ENCODE data around the gene MCF2L.
"Not testable (repeated sequence)": the region's sequence is repeated elsewhere in the genome, so short reads cannot be mapped to it uniquely, and the experiment has no call there.

MCF2L gene

DNA sequence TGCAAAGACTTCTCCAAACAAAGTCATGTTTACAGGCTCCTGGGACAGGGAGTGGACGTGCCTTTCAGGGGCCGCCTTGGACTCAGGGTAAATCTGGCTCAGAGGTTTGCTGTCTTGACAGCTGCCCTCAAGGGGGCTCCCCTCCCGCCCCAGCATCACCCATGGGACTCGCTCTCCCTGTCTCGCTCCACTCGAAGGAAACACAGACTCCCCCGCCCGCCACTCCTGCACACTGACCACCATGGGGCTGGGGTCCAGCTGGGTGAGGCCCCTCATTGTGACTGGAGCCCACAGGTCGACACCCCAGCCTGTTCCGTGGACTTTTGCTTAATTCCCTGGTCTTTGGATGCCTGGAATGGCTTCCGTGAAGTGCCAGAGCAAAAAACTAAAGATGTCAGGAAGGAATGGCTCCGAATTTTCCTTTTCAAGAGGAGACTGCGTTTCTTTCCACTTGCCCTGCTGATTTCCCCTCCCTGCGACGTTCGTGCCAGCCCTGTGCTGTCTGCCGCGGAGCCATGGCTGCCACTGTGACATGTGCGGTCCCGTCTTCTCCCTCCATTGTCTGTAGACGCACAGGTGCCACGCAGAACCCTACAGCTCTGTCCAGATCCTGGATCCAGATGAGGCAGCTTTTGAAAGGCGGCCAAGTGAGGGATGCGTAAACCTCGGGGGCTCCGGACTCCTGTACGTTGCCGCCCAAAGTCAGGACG, 48.6 kb downstream of the MCF2L start:
- no peak for DNase-seq (ENCODE audit: low read depth)

DNA sequence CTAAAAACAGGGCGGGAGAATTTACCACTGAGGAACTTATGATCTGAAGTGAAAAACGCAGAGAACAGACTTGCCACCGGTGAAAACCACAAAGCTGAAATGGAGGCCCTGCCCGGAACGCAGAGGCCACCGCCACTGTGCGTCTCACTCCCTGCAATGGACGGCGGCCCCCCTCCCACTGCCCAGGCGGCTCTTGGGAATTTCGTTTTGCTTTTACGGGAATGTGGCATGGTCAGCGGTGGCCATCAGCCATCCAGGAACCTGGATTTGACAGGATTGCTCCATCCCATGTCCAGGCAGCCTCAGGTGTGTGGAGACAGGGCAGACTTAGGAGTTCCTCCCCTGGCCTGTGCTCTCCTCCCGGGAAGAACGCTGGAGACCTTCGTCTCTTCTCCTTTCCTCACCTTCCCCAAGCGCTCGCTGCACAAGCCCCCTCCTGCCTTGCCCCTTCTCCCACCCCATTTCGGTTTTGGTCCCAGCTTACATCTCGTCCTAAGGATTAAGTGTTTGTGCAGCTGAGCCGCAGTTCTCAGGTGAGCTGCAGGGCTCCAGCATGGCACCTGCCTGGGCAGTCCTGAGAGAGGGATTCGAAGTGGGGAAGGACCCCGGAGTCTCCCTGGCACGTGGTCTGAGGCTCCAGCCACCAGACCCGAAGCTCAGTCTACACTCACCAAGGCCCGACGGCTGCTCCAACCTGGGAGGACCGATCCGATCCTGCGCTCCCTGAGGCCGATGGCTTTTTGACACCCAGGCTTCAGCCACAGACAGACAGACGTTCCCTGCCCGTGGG, 49.9 kb downstream of the MCF2L start:
- DNase-seq (ENCODE audit: low read depth): no peak

DNA sequence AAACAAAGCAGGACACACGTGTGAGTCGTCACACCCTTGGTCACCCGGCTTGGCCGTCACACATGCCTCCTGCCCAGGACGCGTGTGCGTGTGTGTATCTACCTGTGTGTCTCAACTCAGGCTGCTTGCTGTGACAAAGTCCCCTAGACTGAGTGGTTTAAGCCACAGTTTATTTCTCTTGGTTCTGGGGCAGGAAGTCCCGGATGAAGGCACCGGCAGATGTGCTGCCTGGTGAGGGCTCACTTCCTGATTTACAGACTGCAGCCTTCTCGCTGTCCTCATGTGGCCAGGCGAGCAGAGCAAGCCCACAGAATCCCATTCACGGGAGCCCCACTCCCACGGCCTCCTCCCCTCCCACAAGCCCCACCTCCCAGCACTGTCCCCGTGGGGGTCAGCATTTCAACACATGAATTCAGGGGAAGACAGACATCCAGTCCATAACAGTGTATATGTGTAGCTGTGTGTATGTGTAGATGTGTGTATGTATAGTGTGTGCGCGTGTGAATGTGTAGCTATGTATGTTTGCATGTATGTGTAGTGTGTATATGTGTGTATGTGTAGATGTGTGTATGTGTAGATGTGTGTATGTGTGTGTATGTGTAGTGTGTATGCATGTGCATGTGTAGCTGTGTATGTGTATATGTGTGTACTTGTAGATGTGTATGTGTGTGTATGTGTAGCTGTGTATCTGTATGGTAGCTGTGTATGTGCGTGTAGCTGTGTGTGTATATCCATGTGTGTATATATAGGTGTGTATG, 51.5 kb downstream of the MCF2L start:
- no peak for DNase-seq (ENCODE audit: low read depth)

DNA sequence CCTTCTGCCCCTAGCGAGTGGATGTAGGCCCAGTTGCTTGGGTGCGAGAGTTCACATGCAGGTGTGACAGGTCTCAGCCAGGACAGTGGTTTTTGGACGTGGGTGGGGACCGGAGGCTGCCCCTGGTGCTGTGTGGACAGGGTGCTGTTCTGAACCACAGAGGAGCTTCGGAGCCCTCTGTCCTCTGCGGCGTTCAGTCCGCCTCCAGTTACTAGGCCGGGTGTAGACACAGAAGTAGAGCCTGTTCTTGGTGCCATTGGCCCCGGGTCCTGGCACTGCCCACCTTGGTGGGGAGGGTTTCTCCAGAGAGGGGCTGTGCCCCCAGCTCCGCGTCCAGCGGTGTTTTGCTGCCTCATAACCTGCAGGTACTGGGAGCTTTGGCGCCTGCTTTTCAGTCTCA, 52.4 kb downstream of the MCF2L start:
- DNase-seq (ENCODE audit: low read depth): no peak

DNA sequence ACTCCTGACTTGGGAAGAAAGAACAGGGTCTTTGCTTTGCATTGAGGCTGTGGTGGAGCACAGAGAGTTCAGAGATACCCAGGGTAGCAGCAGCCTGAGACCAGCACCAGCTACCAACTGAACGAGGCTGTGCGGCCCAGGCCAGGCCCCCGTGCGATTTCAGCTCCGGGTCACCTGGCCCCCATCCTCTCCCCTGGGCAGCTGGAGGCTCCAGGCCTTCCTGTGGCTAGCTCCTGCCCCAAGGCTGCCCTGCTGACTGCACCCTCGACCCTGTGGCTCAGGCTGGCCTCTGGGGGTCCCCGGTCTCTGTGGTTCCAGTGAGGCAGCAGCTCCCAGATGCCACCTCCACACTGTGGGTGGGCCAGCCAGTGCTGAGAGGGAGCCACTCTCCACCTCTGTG, 52.8 kb downstream of the MCF2L start:
- DNase-seq (ENCODE audit: low read depth): no peak

DNA sequence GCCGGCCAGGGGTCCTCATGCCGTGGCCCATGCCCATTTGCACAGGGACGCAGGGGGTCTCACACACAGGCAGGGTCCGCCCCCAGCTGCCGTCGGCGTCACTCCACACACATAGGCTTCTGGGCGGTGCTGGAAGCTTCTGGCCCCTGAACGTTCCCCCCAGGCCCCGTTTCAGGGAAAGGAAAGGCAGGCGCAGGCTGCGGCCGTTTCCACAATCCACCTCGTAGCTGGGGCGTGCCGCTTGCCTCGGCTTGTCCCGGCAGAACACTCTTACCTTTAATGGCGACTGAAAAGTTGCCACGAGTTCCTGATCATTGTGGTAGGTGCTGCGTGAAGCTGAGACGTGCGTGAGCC, 53.4 kb downstream of the MCF2L start:
- no peak for DNase-seq (ENCODE audit: low read depth)

DNA sequence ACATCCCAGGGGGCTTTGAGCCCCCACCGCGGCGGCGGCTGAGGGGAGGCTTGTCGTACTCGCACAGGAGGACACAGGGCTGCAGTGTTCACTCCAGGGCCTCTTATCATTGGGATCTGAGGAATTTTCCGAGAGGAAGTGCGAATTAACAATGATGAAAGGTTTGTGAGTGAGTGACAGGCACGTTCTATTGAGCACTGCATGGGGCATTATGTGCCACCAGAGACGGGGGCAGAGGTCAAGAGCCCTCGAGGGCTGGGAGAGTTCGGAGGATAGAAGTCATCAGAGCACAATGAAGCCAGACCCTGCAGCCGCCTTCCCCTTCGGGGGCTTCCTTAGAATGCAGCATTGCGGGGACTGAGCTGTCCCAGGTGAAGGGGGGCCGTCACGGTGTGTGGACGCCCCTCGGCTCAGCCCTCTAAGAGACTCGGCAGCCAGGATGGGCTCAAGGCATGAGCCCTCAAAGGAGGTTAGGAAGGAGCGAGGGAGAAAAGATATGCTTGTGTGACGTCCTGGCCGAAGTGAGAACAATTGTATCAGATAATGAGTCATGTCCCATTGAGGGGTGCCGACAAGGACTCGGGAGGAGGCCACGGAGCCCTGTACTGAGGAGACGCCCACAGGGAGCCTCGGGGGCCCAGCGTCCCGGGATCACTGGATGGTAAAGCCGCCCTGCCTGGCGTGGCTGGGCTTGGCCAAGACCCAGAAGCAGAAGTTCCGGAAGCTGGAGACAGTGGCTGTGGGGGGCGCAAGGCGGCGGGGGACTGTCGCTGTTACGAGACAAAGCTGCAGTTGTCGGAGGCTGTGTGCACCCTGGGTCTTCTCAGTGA, 53.9 kb downstream of the MCF2L start:
- DNase-seq (ENCODE audit: low read depth): no peak

DNA sequence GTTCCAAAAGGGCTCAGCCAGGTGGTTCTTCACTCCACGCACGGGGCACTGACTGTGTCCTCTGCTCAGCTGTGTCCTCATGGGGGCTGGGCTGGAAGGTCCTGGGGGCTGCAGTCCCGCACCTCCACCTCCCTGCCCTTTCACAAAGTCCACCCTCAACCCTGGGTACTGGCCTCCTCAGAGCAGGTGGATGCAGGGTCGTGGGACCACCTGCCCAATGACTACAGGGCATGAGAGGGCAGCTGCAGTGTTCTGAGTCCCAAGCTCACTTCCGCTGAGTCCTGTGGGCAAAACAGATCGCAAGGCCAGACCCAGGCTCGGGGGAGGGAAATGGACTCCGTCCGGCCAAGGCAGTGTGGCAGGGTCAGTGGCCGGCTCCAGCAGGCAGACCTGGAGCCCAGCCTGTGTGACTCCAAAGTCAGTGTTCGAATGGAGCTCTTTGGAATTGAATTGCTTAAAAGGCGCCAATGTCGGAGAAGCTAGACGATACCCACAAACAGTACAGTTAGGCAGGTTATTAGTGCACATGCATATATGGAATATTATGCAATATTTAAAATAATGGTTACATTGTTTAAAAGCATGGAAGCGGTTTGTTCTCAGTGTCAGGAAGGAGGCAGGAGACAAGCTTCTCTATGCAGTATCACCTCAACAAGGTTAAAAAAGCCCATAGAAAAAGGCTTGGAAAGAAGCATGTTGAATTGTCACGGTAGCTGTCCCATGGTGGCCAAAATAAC, 54.8 kb downstream of the MCF2L start:
- no peak for DNase-seq (ENCODE audit: low read depth)

DNA sequence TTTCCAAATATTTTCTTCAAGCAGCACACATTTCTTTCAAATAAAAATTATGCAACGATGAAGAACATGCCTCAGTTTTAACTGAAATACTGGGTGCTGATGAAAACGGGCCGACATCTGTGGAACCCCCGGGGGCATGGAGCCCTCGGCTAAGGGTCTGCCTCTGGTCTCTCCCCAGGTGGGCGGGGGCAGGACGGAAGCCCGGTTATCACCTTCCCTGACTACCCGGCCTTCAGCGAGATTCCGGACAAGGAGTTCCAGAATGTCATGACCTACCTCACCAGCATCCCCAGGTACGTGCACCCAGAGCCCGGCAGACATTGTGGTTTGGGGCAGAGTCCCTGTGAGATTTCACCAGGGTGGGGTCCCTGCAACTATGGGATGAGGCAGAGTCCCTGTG, 55.5 kb downstream of the MCF2L start:
- DNase-seq (ENCODE audit: low read depth): no peak

DNA sequence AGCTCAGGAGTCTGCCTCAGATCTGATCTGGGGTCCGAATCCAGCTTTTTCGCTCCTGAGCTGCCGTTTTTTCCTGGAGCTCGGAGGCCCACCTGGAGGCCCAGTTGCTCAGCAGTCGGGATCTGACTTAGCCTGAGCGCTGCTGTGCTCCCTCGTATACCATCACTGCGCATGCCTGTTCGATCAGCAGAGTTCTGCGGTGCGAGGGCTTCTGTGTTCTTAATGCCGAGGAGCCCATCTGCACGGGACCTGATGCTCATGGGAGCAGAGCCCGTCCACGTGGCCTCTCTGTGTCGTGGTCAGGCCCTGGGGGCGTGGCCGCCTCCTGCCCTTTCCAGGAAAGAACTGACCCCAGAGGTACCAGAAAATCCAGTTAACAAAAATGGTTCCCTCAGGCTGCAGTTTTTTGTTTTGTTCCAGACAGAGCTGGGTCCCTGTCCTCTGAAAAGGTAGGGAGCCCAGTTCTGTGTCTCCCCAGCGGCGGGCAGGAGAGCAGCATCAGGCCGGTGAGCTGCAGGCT, 57.4 kb downstream of the MCF2L start:
- no peak for DNase-seq (ENCODE audit: low read depth)

DNA sequence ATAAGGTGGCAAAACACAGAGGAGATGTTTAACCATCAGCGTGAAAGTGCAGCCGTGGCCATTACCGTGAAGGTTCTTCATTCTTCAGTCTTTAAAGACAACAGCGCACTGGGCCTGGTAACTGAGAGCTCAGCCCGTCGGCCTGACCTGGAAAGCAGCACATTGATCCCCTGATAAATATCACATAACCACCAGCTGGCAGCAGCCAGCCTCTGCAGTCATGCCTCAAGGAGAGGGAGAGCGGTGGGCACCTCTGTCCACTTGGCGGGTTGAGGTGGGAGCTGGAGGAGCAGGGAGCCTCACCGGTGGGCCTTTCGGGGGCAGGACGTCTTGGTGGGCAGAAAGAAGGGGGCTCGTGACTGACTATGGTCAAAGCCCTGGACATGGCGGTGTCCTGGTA, 58.1 kb downstream of the MCF2L start:
- no peak for DNase-seq (ENCODE audit: low read depth)

DNA sequence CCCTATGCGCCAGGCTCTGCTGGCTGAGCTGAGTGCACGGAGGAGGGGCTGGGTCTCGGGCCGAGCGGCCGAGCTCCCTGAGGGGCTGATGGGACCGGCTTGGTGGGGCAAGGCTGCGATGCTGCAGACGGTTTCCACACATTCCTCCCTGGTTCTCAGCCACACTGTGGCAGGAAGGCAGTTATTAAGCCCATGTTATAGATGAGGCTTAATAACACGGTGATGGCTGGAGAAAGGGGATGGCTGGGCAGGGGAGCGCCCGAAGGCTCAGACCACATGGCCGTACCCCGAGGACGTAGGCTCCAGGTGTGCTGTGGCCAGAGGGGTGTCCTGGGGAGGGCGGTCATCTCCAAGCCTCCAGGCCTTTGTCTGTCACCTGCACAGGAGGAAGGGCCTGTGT, 58.6 kb downstream of the MCF2L start:
- DNase-seq (ENCODE audit: low read depth): no peak

DNA sequence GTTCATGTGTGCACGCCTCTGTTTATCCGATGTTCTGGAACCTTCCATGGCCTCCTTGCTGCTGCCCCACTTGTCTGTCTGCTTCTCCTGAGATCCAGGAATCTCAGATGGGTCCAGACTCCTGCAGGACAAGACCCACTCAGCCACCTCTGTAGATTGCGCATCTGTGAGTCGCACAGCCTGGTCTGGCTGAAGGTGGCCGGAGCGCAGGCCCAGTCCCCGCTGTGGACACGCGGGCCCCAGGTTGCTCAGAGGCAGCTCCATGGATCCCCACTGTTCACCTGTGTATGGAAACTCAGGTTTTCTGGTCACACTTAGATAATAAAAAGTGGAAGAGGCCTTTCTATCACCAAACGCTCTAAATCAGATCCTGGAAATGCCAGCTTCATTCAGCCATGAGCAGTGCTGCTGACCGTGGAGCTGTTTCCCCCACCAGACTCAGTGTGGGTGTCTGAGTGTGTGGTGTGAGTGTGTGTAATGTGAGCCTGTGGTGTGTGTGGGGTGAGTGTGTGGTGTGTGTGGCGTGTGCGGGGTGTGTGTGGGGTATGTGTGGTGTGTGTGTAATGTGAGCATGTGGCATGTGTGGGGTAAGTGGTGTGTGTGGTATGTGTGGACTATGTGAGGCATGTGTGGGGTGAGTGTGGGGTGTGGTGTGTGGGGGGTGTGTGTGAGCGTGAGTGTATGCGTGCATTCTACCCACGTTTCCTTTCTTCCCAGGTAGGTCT, 59.5 kb downstream of the MCF2L start:
- no peak for DNase-seq (ENCODE audit: low read depth)

DNA sequence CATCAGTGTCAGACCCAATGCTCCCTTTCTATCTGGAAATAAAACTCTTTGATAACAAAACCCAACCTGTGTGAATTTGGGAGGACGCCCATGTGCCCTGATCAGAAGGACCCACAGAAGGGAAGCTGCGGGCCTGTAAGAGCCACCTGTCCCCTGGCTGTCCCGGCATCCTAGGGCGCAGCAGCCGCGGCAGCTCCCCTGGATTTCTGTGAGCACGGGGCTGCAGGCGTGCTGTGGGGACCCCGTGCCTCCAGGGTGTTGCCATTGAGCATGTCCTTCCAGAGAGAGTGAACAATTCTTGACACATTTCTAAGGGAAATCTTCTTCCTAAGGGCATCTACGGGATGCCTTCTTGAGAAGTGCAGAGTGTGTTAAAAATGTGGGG, 60.0 kb downstream of the MCF2L start:
- DNase-seq (ENCODE audit: low read depth): no peak

DNA sequence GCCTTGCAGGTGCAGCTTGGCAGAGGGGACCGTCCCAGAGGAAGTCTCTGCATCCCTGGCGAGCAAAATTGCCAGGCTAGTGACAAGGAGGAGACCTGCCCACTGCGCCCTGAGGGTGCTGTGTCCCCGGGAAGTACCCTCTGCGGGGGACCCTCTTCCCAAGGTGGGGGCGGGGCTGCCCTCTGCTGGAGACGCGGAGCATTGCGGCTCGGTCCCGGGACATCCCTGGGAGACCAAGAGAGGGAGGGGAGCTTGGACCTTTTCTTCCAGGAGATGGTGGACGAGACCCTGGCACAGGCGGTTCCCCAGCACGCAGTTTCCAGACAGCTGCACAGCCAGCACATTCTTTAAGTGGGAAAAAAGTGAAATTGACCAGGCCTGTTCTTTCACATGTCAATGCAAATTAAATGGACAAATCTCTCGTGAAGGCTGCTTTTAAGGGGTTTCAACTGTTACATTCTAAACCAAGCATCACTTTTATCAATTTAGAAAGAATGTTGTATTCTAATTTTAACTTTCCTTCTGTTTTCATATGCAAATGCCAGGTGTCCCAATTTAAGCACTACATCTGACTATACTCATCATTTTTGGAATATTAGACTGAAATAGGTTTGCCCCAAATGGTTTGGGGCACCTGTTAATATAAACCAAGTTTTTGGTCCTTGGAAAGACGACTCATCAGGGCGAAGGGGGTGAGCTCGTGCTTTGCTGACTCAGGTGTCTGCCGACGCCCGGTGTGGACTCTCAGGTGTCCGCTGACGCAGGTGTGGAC, 60.7 kb downstream of the MCF2L start:
- DNase-seq (ENCODE audit: low read depth): no peak

DNA sequence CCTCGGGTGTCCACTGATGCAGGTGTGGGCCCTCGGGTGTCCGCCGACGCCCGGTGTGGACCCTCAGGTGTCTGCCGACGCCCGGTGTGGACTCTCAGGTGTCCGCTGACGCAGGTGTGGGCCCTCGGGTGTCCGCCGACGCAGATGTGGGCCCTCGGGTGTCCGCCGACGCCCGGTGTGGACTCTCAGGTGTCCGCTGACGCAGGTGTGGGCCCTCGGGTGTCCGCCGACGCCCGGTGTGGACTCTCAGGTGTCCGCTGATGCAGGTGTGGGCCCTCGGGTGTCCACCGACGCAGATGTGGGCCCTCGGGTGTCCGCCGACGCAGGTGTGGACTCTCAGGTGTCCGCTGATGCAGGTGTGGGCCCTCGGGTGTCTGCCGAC, 61.2 kb downstream of the MCF2L start:
- DNase-seq (ENCODE audit: low read depth): not testable (repeated sequence)

DNA sequence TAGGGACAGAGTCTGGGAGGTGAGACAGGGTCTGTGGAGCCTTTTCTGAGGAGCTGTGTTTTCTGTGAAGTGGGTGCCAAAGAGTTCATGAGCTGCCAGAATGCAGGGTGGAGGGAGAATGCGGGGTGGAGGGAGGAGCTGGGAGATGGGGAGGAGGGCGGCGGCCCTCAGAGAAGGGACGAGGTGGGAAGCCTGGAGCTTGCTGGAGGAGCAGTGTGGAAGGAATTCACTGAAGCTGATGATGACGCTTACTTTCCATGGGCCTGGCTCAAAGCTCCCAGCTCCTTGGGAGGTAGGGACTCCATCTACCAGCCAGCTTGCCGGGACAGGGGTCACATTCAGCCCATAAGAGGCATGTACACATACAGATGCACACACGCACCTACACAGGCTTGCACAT, 62.5 kb downstream of the MCF2L start:
- no peak for DNase-seq (ENCODE audit: low read depth)

DNA sequence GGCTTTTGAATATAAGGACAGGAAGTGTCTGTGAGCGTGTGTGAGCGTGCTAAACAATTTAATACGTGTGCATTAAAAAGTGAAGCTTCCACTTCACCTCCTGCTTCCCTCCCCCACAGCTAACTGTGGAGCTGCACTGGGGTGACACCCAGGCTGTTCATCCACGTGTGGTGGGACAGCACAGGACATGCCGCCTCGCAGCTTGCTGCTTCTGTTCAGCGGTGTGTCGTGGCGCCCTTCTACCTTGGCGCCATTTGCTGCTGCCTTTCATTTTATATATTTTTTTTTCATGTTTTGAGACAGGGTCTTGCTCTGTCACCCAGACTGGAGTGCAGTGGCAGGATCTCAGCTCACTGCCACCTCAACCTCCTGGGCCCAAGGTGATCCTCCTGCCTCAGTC, 63.3 kb downstream of the MCF2L start:
- DNase-seq (ENCODE audit: low read depth): no peak

DNA sequence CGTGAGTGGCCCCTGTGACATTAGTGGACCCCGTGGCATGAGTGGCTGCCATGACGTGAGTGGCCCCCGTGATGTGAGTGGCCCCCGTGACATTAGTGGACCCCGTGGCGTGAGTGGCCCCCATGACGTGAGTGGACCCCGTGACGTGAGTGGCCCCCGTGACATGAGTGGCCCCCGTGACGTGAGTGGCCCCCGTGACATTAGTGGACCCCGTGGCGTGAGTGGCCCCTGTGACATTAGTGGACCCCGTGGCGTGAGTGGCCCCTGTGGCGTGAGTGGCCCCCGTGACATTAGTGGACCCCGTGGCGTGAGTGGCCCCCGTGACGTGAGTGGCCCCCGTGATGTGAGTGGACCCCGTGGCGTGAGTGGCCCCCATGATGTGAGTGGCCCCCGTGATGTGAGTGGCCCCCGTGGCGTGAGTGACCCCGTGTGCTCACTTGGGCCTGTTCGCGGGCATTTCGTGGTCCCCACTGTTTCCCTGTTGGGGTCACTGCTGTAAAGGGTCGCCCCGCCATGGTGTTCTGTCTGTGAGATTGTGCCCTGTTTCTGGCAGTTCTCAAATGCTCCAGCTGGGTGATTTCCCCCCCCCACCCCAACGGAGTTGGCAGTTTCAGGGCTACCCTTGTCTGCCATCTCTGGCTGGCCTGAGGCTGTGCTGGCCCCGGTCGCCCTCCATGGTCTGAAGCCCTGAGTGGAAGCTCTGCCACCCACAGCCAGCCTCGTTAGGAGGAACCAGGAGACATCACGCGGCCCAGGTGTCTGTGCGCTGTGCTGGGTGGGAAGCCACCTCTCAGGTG, 64.2 kb downstream of the MCF2L start:
- DNase-seq (ENCODE audit: low read depth): no peak

Data from fibroblast of gingiva (primary cell).